ENCODE results near the gene ZNF653.

The ZNF653 gene

GRCh38 chr19:11513946-11514345 lies 8.3 kb upstream of the ZNF653 start:
- H3K4me3 ChIP-seq (ENCODE audit: low read length): no peak overlapping the region
- DNase-seq (ENCODE audit: low read depth): no peak
- TF ChIP-seq, protein P1, sequence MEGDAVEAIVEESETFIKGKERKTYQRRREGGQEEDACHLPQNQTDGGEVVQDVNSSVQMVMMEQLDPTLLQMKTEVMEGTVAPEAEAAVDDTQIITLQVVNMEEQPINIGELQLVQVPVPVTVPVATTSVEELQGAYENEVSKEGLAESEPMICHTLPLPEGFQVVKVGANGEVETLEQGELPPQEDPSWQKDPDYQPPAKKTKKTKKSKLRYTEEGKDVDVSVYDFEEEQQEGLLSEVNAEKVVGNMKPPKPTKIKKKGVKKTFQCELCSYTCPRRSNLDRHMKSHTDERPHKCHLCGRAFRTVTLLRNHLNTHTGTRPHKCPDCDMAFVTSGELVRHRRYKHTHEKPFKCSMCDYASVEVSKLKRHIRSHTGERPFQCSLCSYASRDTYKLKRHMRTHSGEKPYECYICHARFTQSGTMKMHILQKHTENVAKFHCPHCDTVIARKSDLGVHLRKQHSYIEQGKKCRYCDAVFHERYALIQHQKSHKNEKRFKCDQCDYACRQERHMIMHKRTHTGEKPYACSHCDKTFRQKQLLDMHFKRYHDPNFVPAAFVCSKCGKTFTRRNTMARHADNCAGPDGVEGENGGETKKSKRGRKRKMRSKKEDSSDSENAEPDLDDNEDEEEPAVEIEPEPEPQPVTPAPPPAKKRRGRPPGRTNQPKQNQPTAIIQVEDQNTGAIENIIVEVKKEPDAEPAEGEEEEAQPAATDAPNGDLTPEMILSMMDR (conservative IDR thresholded peaks at IDR 0.05; ENCODE audit: low read depth, low read length): no peak

- no peak overlapping the region for H3K4me3 ChIP-seq (ENCODE audit: low read length)
- TF ChIP-seq, protein P1 (conservative IDR thresholded peaks at IDR 0.05; ENCODE audit: low read depth, low read length): no peak
- DNase-seq (ENCODE audit: low read depth): no peak
Measured at GRCh38 chr19:11510444-11510843, 4.8 kb upstream of the ZNF653 start.

- no peak for DNase-seq (ENCODE audit: low read depth)
- H3K4me3 ChIP-seq (ENCODE audit: low read length): no peak overlapping the region
- TF ChIP-seq, protein P1 (conservative IDR thresholded peaks at IDR 0.05; ENCODE audit: low read depth, low read length): no peak
Measured at GRCh38 chr19:11507370-11508078, 1.9 kb upstream of the ZNF653 start.

GRCh38 chr19:11506967-11507366 lies 1.3 kb upstream of the ZNF653 start:
- TF ChIP-seq, protein P1 (conservative IDR thresholded peaks at IDR 0.05; ENCODE audit: low read depth, low read length): no peak
- H3K4me3 ChIP-seq (ENCODE audit: low read length): no peak overlapping the region
- DNase-seq (ENCODE audit: low read depth): no peak

- no peak for DNase-seq (ENCODE audit: low read depth)
- peak overlapping the region; percentile 67 for H3K4me3 ChIP-seq (ENCODE audit: low read length)
- TF ChIP-seq, protein P1 (conservative IDR thresholded peaks at IDR 0.05; ENCODE audit: low read depth, low read length): no peak
Measured at GRCh38 chr19:11506101-11506555, 489 bp upstream of the ZNF653 start.

DNA sequence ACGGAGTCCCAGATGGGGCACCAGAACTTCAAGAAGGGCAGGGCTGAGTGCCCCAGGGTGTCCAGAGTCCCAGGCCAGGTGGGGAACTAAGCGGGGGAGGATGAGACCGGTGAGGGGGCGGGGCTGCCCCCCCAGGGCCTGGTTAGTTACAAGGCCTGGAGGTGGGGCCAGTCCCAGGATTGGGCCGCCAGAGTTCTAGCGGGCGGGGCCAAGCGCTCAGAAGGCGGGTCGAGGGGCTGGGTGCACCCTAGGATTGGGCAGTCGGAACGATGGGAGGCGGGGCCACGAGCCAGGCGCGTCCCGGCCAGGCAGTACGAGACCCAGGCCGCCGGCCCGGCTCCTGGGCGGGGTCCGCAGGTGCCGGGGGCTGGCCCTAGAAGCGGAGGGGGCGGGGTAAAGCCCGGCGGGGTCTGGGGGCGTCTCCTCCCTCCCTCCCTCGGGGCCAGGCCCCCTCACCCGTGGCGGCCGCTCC lies 571 bp downstream of the ZNF653 start:
- TF ChIP-seq, protein P1 (conservative IDR thresholded peaks at IDR 0.05; ENCODE audit: low read depth, low read length): no peak
- H3K4me3 ChIP-seq (ENCODE audit: low read length): peak overlapping the region; percentile 67
- peak; percentile 71 for DNase-seq (ENCODE audit: low read depth)

DNA sequence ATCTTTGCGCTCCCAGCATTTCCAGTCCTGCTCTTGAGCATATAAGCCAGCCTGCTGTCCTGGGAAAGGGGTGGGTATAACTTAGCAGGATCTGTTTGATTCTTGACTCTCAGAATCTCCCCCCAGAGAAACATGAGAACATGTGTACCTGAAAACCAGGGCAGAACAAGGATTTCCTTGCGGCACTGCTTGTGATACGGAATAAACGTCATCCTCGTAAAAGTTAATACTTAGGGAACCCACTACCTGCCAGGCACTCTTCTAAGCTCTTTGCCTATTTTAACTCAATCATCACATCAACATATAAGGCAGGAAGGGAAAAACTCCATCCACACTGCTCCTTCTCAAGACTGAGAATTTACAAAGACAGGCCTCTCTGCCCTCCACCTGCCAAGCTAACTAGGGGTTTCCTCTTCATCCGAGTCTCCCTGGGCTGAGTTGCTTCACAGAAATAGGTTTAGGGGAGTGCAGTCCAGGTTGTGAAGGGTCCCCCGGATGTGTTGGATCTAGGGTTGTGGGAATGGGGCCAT lies 1.1 kb downstream of the ZNF653 start:
- peak overlapping the region; percentile 67 for H3K4me3 ChIP-seq (ENCODE audit: low read length)
- no peak for DNase-seq (ENCODE audit: low read depth)
- TF ChIP-seq, protein P1 (conservative IDR thresholded peaks at IDR 0.05; ENCODE audit: low read depth, low read length): no peak
